Erythroblast (primary cell): Measurements from ENCODE around the gene ZC3H12A.

Source experiments
- DNase-seq, 2 experiments: peaks; one replicate each; lab custom pipeline; 2025; lab: John Stamatoyannopoulos, UW
- GATA1 ChIP-seq: IDR thresholded peaks from 2 replicates; pipeline ENCODE4 v1.6.1; 2011; ENCODE audit warnings: low read depth, mild to moderate bottlenecking, control low read depth, low read length, moderate library complexity
- POLR2A ChIP-seq: IDR thresholded peaks from 2 replicates; pipeline ENCODE4 v1.6.1; 2011; ENCODE audit warnings: mild to moderate bottlenecking, low read length

ZC3H12A gene

DNA sequence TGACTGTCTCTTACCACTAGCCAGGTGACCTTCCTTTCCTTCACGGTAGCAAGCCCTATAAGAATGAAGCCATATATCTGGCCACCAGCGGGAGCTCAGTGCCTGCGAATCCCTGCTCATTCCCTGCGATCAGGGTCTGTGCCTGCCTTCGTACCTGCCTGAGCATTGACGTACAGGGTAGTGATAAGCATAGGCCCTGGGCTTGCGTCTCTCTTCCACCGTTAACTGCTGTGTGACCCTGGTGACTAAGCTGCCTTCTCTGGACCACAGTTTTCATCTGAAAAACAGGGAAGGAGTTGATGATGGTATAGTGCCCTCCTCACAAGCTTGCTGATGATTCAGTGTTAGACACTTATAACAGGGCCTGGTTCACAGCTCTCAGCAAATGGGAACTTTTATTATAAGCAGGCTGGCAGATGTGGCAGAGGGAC, 4.1 kb downstream of the ZC3H12A start:
- TF ChIP-seq POLR2A = no peak
- no peak for TF ChIP-seq GATA1
- peak in 1 of 2 experiments; percentile 35 for DNase-seq

DNA sequence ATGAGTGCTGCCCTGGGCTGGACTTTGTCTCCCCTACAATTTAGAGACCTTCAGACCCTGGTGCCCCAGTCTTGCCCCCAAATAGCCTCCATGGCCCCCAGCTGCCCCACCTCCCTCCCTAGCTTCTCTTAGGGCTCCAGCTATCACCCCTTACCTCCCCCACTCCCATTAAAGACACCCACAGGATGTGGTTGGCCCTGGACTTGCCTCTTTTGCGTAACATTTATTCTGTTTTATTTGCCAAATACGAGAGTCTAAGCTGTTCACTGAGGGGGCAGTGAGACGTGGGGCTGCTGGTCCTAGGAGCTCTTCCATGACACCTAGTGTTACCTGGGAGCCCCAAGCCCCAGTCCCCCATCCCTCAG, 4.5 kb downstream of the ZC3H12A start:
- DNase-seq = no peak

DNA sequence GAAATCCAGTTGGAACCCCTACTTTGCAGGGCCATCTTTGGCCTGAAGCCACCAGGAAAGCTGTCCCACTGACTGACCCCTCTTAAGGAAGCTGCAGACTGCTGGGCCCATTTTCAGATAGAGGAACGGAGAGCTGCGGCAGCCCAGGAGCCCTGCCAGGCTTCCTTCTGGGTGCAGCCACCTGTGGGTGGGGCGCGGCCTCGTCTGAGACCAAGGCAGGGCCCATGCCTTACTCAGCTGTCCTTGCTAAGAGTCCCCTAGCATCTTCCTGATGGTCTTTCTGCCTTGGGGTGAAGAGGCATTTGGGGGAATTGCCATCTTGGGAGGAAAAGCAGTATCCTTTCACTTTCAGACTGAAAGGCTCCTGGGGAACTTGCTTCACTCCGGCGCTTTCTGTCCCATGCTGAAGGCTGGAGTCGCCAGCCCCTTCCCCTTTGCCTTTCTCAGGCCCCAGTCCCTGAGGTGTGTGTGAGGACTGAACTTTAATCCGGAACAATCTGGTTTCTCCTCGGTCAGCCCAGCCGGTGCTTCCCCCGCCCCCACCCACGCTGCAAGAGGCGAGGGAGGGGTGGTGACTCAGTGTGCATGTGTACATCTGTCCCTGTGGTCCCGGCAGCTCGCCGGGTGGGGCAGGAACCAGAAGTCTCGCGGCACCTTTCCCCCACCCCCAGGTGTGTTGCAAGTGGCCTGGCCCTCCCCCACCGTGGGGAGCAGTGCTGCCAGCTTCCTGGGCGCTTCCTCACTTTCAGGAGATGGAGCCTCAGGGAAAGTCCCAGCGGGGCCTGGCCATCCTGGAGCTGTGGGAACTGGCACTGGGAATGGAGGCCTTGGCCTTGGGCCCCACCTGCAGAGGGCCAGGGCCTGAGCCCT, 5.1 kb downstream of the ZC3H12A start:
- TF ChIP-seq POLR2A (peak; percentile 55), GATA1 (no peak)

More for the DNA sequence above, 4.5 kb downstream of the ZC3H12A start:
- TF ChIP-seq POLR2A (no peak), GATA1 (no peak)

DNA sequence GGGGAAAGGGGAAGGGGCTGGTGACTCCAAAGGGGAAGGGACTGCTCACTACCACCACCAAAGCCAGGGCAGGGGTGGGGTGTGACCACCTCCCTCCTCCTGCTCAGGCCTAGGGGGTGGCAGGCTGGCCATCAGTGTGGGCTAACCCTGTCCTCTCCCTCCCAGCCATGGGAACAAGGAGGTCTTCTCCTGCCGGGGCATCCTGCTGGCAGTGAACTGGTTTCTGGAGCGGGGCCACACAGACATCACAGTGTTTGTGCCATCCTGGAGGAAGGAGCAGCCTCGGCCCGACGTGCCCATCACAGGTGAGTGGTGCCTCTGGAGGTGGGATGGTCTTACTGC, 5.7 kb downstream of the ZC3H12A start:
- DNase-seq = no peak
- TF ChIP-seq GATA1 (no peak), POLR2A (no peak)

More for the DNA sequence above, 5.1 kb downstream of the ZC3H12A start:
- DNase-seq = peak; percentile 81 to 93

DNA sequence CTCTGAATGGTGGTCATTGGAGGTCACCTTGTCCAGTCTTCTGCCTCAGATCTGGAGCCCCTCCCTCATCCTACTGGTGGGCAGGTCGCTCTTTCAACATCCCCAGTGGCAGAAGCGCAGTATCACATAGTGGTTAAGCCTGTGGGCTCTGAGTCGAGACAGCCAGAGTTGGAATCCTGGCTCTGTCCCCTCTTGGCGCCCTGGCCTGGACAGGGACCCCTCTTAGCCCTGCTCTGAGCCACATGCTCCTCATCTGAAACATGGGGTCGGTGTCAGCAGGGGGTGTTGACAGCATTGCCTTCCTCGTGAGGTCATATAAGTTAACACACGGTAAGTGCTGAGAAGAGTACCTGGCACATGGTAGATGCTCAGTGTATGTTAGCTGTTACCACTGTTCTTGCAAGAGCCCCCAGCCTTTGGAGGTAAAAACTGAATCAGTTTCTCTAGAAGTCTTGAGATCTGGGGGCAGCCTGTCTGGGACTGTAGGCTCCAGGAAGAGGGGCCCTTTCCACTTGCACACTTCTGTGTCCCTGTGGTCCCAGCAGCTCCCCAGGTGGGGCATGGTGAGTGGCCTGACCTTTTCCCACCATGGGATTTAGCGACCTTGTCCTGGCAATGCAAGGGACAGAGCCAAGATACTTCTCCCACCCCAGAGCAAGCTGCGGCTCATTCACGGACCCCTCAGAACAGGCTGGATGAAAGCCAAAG, 6.4 kb downstream of the ZC3H12A start:
- no peak for DNase-seq
- TF ChIP-seq POLR2A = no peak
- TF ChIP-seq GATA1 = no peak

DNA sequence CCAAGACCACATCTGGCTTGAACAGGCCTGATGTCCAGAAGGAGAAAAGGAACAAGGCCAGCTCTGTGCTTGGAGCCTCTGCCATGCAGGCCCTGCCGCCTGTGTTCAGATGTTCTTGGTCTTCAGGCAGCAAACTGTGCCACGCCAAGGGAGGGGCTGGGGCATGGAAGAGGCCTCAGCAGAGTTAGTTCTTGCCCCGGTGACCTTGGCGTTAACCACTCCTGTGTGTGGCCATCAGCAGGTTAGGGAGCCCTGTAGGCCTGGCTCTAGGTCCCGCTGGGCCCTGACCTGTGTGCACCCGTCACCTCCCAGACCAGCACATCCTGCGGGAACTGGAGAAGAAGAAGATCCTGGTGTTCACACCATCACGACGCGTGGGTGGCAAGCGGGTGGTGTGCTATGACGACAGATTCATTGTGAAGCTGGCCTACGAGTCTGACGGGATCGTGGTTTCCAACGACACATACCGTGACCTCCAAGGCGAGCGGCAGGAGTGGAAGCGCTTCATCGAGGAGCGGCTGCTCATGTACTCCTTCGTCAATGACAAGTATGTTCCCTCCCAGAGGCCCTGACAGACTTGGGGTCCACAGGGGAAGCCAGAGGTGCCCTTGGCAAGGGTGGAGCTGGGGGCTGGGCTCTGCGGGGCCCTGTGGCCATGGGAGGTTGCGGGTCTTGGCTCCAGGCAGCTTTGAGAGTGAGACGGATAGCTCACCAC, 7.1 kb downstream of the ZC3H12A start:
- DNase-seq = no peak
- TF ChIP-seq POLR2A (no peak), GATA1 (no peak)

DNA sequence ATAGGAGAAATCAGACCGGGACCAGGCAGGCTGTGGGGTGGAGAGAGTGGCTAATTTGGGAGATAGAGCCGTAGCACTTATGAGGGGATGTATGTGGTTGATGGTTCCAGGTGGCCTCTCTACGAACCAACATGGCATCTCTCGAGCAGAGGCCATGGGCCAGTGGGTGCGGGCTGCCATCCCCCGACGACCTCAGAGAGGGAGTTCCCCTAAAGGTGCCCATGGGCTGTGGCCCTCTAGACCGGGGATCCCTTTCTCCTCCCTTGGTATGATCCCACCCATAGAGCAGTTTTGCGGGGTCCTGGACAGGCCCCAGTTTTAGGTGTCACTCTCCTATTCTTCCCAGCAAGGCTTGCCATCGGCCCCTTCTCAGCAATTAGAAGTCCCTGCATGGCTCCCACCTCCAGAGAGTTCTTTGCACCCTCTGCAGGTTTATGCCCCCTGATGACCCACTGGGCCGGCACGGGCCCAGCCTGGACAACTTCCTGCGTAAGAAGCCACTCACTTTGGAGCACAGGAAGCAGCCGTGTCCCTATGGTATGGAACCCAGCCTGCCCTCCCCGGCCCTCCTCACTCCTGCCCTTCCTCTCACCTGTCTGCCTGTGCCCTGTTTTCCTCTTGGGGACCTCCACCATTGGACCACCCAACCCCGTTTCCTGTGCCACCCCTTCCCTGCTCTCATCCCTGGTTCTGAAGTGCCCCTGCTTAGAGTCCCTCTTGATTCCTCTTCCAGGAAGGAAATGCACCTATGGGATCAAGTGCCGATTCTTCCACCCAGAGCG, 7.8 kb downstream of the ZC3H12A start:
- DNase-seq = no peak
- TF ChIP-seq POLR2A = no peak
- no peak for TF ChIP-seq GATA1

DNA sequence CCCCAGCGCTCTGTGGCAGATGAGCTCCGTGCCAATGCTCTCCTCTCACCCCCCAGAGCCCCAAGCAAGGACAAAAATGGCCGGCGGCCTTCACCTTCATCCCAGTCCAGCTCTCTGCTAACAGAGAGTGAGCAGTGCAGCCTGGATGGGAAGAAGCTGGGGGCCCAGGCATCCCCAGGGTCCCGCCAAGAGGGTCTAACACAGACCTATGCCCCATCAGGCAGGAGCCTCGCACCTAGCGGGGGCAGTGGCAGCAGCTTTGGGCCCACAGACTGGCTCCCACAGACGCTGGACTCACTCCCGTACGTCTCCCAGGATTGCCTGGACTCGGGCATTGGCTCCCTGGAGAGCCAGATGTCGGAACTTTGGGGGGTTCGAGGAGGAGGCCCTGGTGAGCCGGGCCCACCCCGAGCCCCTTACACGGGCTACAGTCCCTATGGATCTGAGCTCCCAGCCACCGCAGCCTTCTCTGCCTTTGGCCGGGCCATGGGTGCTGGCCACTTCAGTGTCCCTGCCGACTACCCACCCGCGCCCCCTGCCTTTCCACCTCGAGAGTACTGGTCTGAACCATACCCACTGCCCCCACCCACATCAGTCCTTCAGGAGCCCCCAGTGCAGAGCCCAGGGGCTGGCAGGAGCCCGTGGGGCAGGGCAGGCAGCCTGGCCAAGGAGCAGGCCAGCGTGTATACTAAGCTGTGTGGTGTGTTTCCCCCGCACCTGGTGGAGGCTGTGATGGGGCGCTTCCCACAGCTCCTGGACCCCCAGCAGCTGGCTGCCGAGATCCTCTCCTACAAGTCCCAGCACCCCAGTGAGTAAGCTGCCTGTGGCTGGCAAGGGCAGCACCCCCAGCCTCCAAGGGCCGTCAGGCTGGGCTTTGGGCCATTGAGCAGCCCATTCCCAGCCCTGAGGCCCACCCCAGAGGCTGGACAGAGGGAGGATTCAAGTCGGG, 8.7 kb downstream of the ZC3H12A start:
- TF ChIP-seq POLR2A (no peak), GATA1 (no peak)
- no peak for DNase-seq

DNA sequence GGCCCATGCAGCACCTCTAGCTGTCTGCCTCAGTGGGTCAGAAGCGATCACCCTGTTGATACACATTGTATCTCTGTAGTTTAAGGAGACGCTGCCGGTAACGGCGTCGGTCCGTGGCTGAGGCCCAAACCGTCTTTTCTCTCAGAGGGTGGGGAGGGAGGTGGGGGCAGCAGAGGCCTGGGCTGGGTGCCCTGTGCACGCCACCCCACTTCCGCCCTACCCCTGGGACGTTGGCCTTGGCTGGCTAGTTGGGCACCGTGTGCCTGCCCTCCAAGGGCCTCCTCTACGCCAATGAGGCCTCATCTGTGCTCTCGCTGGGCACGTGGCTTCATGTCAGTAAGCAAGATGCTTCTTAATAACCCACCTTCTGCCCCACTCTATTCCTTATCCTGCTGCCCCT, 9.4 kb downstream of the ZC3H12A start:
- no peak for DNase-seq
- TF ChIP-seq POLR2A (no peak), GATA1 (no peak)

DNA sequence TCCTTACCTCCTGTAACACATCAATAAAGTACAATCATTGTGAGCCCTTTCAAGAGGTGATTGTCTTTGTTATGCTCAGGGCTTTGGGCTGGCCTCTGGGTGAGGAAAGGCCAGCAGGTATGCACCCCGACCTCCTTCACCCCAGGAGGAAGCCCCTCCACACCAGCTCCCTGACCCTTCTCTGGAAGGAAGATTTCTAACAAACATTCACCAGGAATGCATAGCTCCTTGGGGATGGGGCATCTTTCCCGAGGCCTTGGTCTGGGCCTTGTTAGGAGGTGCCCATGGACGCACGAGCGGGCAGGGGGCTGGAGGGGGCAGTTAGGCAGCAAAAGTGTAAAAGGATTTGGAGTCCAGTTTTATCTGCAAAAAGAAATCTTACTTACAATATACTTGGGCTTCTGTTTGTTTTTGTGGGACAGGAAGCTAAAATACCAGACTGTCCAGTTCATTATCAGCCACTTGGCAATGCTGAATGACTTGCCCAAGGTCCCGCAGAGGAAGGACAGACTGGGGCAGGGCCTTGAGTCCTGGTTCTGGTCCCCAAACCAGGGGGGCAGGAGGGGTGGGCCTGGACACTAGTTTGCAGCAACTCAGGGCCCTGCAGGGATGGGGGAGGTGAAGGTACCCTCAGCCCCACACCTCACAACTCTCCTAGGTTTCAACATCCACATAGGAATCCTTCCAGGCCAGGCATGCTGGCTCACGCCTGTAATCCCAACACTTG, 10.1 kb downstream of the ZC3H12A start:
- no peak for DNase-seq
- no peak for TF ChIP-seq POLR2A
- no peak for TF ChIP-seq GATA1

DNA sequence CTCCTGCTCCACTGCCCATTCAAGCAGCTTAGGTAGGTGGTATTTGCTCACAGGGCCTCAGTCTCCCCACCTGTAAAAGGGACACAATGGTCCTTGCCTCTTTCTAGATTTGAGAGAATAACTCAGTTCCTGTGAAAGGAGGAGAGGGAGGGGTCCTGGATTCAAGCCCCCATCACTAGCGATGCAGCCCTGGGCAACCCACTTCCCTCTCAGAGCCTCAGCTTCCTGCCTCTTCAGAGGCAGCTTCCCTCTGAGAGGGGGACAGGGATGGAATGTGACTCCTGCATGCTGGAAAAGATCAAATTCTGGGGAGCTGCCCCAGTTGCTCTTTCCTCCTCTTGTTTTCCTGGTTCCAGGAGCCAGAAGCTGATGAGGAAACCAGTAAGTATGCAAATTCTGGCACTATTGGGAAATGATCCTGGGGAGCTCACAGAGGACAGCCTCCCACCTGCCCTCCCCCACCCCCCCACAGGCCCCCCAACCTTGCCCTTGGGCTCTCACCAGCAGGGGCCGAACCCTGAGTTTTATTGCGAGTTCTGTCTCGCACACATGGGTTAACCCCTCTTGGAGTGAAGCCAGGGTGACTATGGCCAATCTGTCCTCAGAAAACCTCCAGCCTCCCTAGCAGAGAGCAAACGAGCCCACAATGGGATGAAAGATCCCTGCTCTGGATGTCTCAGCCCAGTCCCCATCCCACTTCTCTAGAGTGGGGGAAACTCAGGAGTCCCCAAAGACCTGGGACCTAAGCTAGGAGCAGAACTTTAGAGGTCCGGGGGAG, 11.7 kb downstream of the ZC3H12A start:
- no peak for TF ChIP-seq POLR2A
- TF ChIP-seq GATA1 = no peak
- no peak for DNase-seq
